GM06990 (cell line): Measurements from ENCODE around the gene SCUBE1.

ENCODE experiments used
- DNase-seq: peaks from one replicate; pipeline ENCODE4 v3.0.0-alpha.2; 2011; ENCODE audit not compliant: insufficient read length; ENCODE audit errors: extremely low read depth
- H3K27me3 ChIP-seq: replicated peaks from 2 replicates; pipeline ENCODE4 v1.6.0; 2011; ENCODE audit warnings: low read length; ENCODE audit not compliant: control insufficient read depth, insufficient read depth
- H3K36me3 ChIP-seq: 2 replicates; pipeline ENCODE4 v1.5.1; 2011; ENCODE audit warnings: low read length; ENCODE audit not compliant: control insufficient read depth, insufficient read depth
- H3K4me3 ChIP-seq: replicated peaks from 2 replicates; pipeline ENCODE4 v1.5.1; 2011; ENCODE audit warnings: low read depth, mild to moderate bottlenecking, control low read depth, low read length
- TF ChIP-seq, protein P1 (sequence below): IDR thresholded peaks from 2 replicates; pipeline ENCODE4 v1.5.1; 2011; ENCODE audit warnings: low read length, control low read depth, mild to moderate bottlenecking, inconsistent platforms; ENCODE audit not compliant: insufficient read depth, poor library complexity, severe bottlenecking

SCUBE1 gene

DNA sequence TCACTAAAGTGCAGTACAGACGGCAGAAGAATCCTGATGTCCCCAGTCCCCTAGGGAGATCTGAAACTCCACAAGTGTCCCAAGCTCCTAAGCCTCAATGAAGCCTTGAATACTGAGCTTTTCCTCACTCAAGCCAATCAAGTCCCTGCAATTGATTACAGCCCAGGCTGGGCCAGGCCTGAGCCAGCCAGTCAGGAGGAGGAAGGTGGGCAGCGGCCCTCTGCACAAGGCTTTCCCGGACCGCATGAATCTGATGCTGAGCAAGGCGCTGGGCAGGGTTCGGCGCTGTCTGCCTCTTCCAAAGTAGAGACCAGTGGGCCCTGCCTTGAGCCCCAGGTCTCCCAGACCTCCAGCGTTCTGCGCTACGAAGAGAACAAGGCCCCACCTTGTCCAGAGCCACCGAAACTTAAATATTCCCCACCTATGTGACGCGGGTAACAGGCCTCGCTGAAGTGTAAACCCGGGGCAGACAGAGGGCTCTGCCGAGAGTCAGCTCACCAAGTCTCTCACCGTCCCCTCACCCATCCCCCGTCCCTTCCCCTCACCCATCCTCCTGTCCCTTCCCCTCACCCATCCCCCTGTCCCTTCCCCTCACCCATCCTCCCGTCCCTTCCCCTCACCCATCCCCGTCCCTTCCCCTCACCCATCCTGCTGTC is 63.2 kb downstream of the SCUBE1 start:
- no peak overlapping the region for H3K4me3 ChIP-seq
- no peak for DNase-seq
- H3K36me3 ChIP-seq: no peaks in the 10 kb centered on the region
- TF ChIP-seq, protein P1, sequence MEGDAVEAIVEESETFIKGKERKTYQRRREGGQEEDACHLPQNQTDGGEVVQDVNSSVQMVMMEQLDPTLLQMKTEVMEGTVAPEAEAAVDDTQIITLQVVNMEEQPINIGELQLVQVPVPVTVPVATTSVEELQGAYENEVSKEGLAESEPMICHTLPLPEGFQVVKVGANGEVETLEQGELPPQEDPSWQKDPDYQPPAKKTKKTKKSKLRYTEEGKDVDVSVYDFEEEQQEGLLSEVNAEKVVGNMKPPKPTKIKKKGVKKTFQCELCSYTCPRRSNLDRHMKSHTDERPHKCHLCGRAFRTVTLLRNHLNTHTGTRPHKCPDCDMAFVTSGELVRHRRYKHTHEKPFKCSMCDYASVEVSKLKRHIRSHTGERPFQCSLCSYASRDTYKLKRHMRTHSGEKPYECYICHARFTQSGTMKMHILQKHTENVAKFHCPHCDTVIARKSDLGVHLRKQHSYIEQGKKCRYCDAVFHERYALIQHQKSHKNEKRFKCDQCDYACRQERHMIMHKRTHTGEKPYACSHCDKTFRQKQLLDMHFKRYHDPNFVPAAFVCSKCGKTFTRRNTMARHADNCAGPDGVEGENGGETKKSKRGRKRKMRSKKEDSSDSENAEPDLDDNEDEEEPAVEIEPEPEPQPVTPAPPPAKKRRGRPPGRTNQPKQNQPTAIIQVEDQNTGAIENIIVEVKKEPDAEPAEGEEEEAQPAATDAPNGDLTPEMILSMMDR: no peak
- H3K27me3 ChIP-seq: 0 out of 2 replicates have a peak, but pooled peaks cover 2% of the 10 kb centered on the region

DNA sequence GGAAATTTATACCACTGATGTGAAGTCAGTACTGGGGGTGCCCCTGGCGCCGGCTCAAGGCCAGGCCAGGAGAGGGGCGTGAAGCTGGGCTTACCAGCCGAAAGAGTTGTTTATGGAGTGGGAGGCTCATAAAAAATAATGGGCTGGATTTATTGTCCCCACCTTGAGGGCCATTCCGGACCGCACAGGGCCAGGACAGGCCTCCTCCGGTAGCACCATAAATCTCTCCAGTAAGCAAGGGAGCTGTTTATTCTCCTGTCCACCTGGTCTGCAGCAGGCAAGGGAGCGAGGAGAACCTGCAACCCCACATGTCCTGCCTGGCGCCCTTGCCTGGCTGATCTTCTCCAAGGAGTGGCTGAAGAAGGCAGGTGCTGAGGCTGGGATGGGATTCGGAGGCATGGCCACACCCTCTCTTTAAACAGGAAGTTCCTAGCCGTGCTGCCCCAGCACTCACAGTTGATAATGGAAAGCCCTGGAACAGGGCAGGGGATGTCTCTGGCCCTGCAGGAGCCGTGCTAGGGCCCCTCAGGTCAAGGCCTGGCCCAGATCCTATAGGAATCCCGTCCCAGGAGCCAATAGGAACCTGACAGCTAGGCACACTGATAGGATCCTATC is 65.1 kb downstream of the SCUBE1 start:
- H3K27me3 ChIP-seq: 0 out of 2 replicates have a peak, but pooled peaks cover 2% of the 10 kb centered on the region
- H3K36me3 ChIP-seq: no peaks in the 10 kb centered on the region
- TF ChIP-seq, protein P1: no peak
- H3K4me3 ChIP-seq: no peak overlapping the region
- no peak for DNase-seq

DNA sequence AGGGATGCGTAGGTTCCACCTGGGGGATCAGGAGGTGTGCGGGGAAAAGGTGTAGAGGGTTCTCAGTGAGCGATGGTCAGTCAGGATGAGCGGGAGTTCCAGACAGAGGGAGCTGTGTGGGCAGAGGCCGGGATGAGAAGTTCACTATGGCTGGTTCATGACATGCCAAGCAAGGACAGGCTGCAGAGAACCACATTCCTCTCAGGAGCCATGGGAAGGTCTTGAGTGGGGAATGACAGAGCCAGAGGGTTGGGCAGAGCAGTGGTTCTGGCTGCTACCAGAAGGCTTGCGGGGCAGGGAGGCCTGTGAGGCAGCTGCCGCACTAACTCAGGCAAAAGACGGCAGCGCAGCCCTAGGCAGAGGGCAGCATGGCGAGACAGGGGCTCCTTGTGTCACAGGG is 66.1 kb downstream of the SCUBE1 start:
- TF ChIP-seq, protein P1: no peak
- H3K27me3 ChIP-seq: 0 out of 2 replicates have a peak, but pooled peaks cover under 1% of the 10 kb centered on the region
- no peaks in the 10 kb centered on the region for H3K36me3 ChIP-seq
- H3K4me3 ChIP-seq: no peak overlapping the region
- no peak for DNase-seq

DNA sequence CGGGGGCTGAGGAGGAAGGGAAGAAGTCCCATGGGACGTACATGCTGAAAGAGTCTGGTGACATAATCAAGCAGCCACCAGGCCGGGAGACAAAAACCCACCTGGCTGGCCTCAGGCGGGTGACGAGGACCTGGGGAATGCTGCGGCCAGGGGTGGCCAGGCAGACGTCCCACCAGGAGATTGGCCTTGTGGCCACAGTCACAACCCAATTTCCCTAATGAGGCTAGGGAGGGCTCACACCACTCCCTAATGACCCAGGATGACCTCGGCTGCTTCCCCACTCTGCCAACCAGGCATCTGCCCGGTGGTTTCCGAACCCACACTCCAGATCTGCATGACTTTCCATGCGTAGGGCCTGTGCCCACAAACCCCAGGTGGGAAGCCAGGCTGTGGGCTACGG is 66.9 kb downstream of the SCUBE1 start:
- Histone ChIP-seq H3K4me3 (no peak overlapping the region), H3K36me3 (no peaks in the 10 kb centered on the region), H3K27me3 (no peaks in the 10 kb centered on the region)
- TF ChIP-seq, protein P1: no peak
- DNase-seq: no peak

DNA sequence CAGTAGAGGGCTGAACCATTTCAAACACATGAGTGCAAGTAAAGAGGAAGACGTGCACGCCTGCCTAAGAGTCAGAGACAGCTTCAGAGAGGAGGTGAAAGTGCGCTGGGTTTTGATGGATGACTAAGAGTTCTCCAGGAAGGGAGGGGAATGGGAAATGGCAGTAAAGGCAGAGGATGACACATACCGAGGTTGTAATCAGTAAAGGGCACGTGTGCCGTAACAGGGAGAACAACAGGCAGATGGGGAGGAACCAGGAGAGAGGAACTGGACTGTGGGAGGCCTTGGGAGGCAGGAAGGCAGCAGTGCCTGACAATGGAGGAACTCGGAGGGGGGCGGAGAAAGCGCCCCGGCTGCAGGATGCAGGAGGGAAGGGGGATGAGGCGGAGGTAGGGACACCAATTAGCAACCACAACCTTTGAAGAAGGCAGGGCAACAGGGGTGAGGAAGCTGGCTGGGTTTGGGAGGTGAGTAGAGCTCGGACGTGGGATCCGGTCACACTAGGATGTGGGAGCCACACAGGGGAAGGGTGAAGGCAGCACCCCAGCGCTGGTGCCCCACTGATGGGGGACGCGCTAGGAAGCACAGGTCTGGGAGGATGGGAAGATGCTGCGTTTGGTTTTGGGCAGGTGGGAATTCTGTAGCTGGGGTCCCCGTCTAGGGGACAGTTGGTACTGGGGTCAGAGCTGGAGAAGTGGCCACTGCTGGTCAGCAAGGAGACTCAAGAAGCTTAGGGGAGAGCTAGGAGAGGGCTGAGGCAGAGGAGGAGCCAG is 67.4 kb downstream of the SCUBE1 start:
- DNase-seq: no peak
- no peaks in the 10 kb centered on the region for H3K36me3 ChIP-seq
- no peak overlapping the region for H3K4me3 ChIP-seq
- no peaks in the 10 kb centered on the region for H3K27me3 ChIP-seq
- TF ChIP-seq, protein P1: no peak
